Measurements from ENCODE around the gene NAT8.
"Not testable (repeated sequence)": the region's sequence is repeated elsewhere in the genome, so short reads cannot be mapped to it uniquely, and the experiment has no call there.

DNA sequence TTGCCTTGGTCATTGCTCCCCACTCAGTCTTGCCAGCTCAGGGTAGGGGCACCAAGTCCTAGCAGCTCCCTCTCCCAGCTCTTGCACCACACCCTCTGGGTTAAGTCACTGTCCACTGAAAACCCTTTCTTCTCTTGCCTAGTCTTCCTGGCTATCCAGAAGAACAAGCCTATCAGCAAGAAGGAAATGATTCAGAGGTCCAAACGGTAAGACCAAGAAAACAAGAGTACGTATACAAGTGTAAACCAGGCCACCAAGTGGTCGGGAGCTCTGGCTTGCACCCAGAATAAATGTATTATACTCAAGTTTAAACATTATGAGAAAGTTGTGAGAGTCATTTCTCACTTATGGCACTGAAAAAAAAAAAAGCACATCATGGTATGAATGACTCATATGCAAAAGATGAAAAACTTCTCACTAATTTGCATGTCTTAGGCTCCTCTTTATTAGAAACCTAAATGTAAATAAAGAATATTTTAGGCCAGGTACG lies 39.1 kb downstream of the NAT8 start:
- TF ChIP-seq, protein P1, sequence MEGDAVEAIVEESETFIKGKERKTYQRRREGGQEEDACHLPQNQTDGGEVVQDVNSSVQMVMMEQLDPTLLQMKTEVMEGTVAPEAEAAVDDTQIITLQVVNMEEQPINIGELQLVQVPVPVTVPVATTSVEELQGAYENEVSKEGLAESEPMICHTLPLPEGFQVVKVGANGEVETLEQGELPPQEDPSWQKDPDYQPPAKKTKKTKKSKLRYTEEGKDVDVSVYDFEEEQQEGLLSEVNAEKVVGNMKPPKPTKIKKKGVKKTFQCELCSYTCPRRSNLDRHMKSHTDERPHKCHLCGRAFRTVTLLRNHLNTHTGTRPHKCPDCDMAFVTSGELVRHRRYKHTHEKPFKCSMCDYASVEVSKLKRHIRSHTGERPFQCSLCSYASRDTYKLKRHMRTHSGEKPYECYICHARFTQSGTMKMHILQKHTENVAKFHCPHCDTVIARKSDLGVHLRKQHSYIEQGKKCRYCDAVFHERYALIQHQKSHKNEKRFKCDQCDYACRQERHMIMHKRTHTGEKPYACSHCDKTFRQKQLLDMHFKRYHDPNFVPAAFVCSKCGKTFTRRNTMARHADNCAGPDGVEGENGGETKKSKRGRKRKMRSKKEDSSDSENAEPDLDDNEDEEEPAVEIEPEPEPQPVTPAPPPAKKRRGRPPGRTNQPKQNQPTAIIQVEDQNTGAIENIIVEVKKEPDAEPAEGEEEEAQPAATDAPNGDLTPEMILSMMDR (IDR thresholded peaks at IDR 0.05), result not testable (repeated sequence)
- TF ChIP-seq POLR2A (IDR thresholded peaks at IDR 0.05), result not testable (repeated sequence)

All from esophagus squamous epithelium (tissue), 4 donors.